GM12878 (cell line): Measurements from ENCODE around the gene EMILIN2. TPM values are rescaled to one million over a fixed set of nuclear protein-coding genes. Genes with fewer than 3 reads are reported as not detected.

ENCODE experiments used
- ATAC-seq: fragments of 200-7000 bp; cut with Tn5 transposase; 3 replicates; pipeline ENCODE4 v1.9.1; 2020; ENCODE audit warnings: mild to moderate bottlenecking, moderate library complexity
- BruUV-seq: library from RNA; stranded (reverse); fragments of 400-500 nt; replicated peaks from 2 replicates; lab custom pipeline; 2021; lab: Mats Ljungman, UMichigan
- CTCF ChIA-PET: fragments of 300-600 bp; sonication (Branson Sonifier 250); formaldehyde crosslinking; extraction: SDS; loops from one replicate; lab custom pipeline; 2021; ENCODE audit warnings: inconsistent platforms; lab: Yijun Ruan, JAX
- POLR2A ChIA-PET: fragments of 350-600 bp; formaldehyde crosslinking; extraction: SDS; loops from one replicate; lab custom pipeline; 2021; ENCODE audit warnings: inconsistent platforms; lab: Charles Lee
- RAD21 ChIA-PET: fragments of 300-600 bp; sonication (Branson Sonifier 250); formaldehyde crosslinking; loops from one replicate; lab custom pipeline; 2023; ENCODE audit warnings: antibody characterized with exemption; ENCODE audit not compliant: unreplicated experiment; lab: Charles Lee
- SMC1A ChIA-PET: fragments of 300-600 bp; sonication (Branson Sonifier 250); formaldehyde crosslinking; loops from one replicate; lab custom pipeline; 2023; ENCODE audit not compliant: unreplicated experiment, uncharacterized antibody; lab: Charles Lee
- DNase-seq: peaks from one replicate; pipeline ENCODE4 v3.0.0-alpha.2; 2011; ENCODE audit warnings: low read depth, low spot score
- FAIRE-seq: peaks from 3 replicates; lab custom pipeline; 2011; peaks lifted over from hg19 to GRCh38; lab: Jason Lieb, UNC
- H2AFZ ChIP-seq: 2 replicates; pipeline ENCODE4 v1.6.0; 2011; ENCODE audit warnings: low read depth, low read length, control low read depth; ENCODE audit not compliant: control insufficient read depth
- H3K27ac ChIP-seq: 2 replicates; pipeline ENCODE4 v1.5.1; 2011; ENCODE audit warnings: control low read depth; ENCODE audit not compliant: control insufficient read depth, insufficient read depth
- H3K27me3 ChIP-seq, 2 experiments: replicated peaks in 1 of 2; 2 replicates each; pipeline versions ENCODE4 v1.6.0 to v1.6.1; 2011; ENCODE audit warnings: low read length in 1 of 2; ENCODE audit not compliant: control insufficient read depth in 2 of 2, insufficient read depth in 2 of 2
- H3K36me3 ChIP-seq, 2 experiments: 2 replicates each; pipeline ENCODE4 v1.5.1; 2011; ENCODE audit warnings: low read length in 1 of 2; ENCODE audit not compliant: control insufficient read depth in 2 of 2, insufficient read depth in 2 of 2
- H3K4me1 ChIP-seq: 2 replicates; pipeline ENCODE4 v1.6.1; 2011; ENCODE audit warnings: mild to moderate bottlenecking, low read length, moderate library complexity, mixed read lengths; ENCODE audit not compliant: control insufficient read depth, insufficient read depth
- H3K4me2 ChIP-seq: 2 replicates; pipeline ENCODE4 v1.6.0; 2011; ENCODE audit warnings: control low read depth; ENCODE audit not compliant: control insufficient read depth, insufficient read depth
- H3K4me3 ChIP-seq: fragments of 200-600 bp; sonication (generic); 2 replicates; pipeline ENCODE4 v1.5.1; 2016
- H3K79me2 ChIP-seq: 2 replicates; pipeline ENCODE4 v1.6.0; 2011; ENCODE audit warnings: low read length; ENCODE audit not compliant: control insufficient read depth, insufficient read depth
- H3K9ac ChIP-seq: 2 replicates; pipeline ENCODE4 v1.8.0; 2011; ENCODE audit warnings: low read length, control low read depth, mixed read lengths; ENCODE audit not compliant: control insufficient read depth, insufficient read depth
- H3K9me3 ChIP-seq: replicated peaks from 3 replicates; pipeline ENCODE4 v1.5.1; 2011; ENCODE audit warnings: mild to moderate bottlenecking, low read length; ENCODE audit not compliant: control insufficient read depth, insufficient read depth
- H4K20me1 ChIP-seq: 2 replicates; pipeline ENCODE4 v1.6.0; 2011; ENCODE audit not compliant: control insufficient read depth, insufficient read depth
- CREM ChIP-seq: IDR thresholded peaks from 2 replicates; pipeline ENCODE4 v1.6.1; 2014; ENCODE audit warnings: antibody characterized with exemption, low read depth
- CUX1 ChIP-seq: IDR thresholded peaks from 2 replicates; pipeline ENCODE4 v1.6.1; 2012; ENCODE audit warnings: improper control_type of control experiment, low read depth, low read length; ENCODE audit not compliant: insufficient replicate concordance
- EP300 ChIP-seq, 2 experiments: fragments of 150-350 bp in 1 of 2; IDR thresholded peaks; 2 replicates each; pipeline ENCODE4 v1.6.1; 2011 to 2012; ENCODE audit warnings: low read depth in 2 of 2, low read length in 2 of 2, borderline replicate concordance in 1 of 2, improper control_type of control experiment in 1 of 2, inconsistent platforms in 1 of 2; ENCODE audit not compliant: control insufficient read depth in 1 of 2
- FOXK2 ChIP-seq: fragments of 450-650 bp; IDR thresholded peaks from 2 replicates; pipeline ENCODE4 v1.6.1; 2017; ENCODE audit warnings: mild to moderate bottlenecking, moderate library complexity
- IKZF1 ChIP-seq: fragments of 450-650 bp; conservative IDR thresholded peaks from 2 replicates; pipeline ENCODE4 v1.6.1; 2017; ENCODE audit warnings: antibody characterized with exemption, mild to moderate bottlenecking
- KLF5 ChIP-seq: fragments of 450-650 bp; IDR thresholded peaks from 2 replicates; pipeline ENCODE4 v1.6.1; 2014; ENCODE audit warnings: mild to moderate bottlenecking; ENCODE audit not compliant: partially characterized antibody
- MAX ChIP-seq: IDR thresholded peaks from 2 replicates; pipeline ENCODE4 v1.6.1; 2012; ENCODE audit warnings: low read depth, low read length, improper control_type of control experiment
- MLLT1 ChIP-seq: fragments of 450-650 bp; IDR thresholded peaks from 2 replicates; pipeline ENCODE4 v1.6.1; 2016; ENCODE audit warnings: mild to moderate bottlenecking
- MTA3 ChIP-seq: IDR thresholded peaks from 2 replicates; pipeline ENCODE4 v1.6.1; 2012; ENCODE audit warnings: low read length, inconsistent platforms, borderline replicate concordance
- SPI1 ChIP-seq: IDR thresholded peaks from 2 replicates; pipeline ENCODE4 v1.6.1; 2011; ENCODE audit warnings: low read depth, mild to moderate bottlenecking, low read length, moderate library complexity, borderline replicate concordance; ENCODE audit not compliant: insufficient read depth
- TCF3 ChIP-seq: IDR thresholded peaks from 2 replicates; pipeline ENCODE4 v1.6.1; 2012; ENCODE audit warnings: low read depth, mild to moderate bottlenecking, low read length, borderline replicate concordance; ENCODE audit not compliant: insufficient read depth
- ZNF207 ChIP-seq: fragments of 450-650 bp; IDR thresholded peaks from 2 replicates; pipeline ENCODE4 v1.6.1; 2014; ENCODE audit warnings: antibody characterized with exemption, mild to moderate bottlenecking, borderline replicate concordance
- WGBS: methylation state at CpG from one replicate; pipeline ENCODE4 v1.1.6; 2016; ENCODE audit warnings: low lambda C conversion rate; ENCODE audit not compliant: insufficient replicate concordance, insufficient coverage; ENCODE audit errors: missing lambda C conversion rate; 5-methylcytosine and 5-hydroxymethylcytosine counted together
- in situ Hi-C: fragments of 300-500 bp; cut with MboI; formaldehyde crosslinking; loops from 9 replicates; pipeline ENCODE4 v1.14.3; 2018; ENCODE audit warnings: mixed read lengths
- intact Hi-C: fragments of 100-400 bp; cut with micrococcal nuclease; formaldehyde crosslinking; loops from one replicate; pipeline ENCODE4 v1.14.2; 2022; ENCODE audit not compliant: unreplicated experiment
- polyA plus RNA-seq, 11 experiments: library from polyadenylated mRNA; depleted of rRNA in 4 of 11; unstranded in 6 of 11; stranded (reverse) in 5 of 11; fragments of >200 nt; fragmentation: Nextera tagmentation in 4 of 11; fragmentation: Illumina TruSeq in 1 of 11; extraction: Ambion mirVana in 4 of 11; extraction: Trizol in 1 of 11; gene quantifications; 1 replicate in 1 of 11; 2 replicates in 10 of 11; pipeline versions ENCODE4 v1.2.1 to v1.2.3, GENCODE V29; 2011 to 2016; ENCODE audit warnings: inconsistent platforms in 2 of 11, missing spikeins in 2 of 11, low read depth in 1 of 11
- total RNA-seq, 4 experiments: library from RNA; depleted of rRNA in 3 of 4; stranded (reverse); fragments of >200 nt in 3 of 4; fragmentation: Illumina TruSeq in 1 of 4; extraction: Trizol in 1 of 4; gene quantifications; 2 replicates each; pipeline versions ENCODE4 v1.2.1 to v1.2.3, GENCODE V29; 2013 to 2021

EMILIN2 gene
- total and polyA plus RNA-seq, 10 of the 15 experiments (the other 5 are each of a cell fraction or from before 2014, with no cell fraction given), result 0.58 to 18.4 (median 5.9) TPM

- TF ChIP-seq EP300 (IDR thresholded peaks at IDR 0.05; ENCODE audit: borderline replicate concordance in 1 of 2, control insufficient read depth in 1 of 2, low read depth in 2 of 2, low read length in 2 of 2) (no peak), IKZF1 (no peak), TCF3 (no peak), MTA3 (no peak)
Measured at GRCh38 chr18:2893676-2894075, 46.9 kb downstream of the EMILIN2 start (continued).

GRCh38 chr18:2894131-2894840 lies 47.5 kb downstream of the EMILIN2 start:
- POLR2A ChIA-PET, result interaction anchor here (0.5 kb wide), 1 partner anchor 77 kb away, joined by 6 read pairs; no protein-coding TSS in a partner anchor
- FAIRE-seq, result no peak
- TF ChIP-seq MTA3 (no peak), SPI1 (no peak), KLF5 (no peak), ZNF207 (no peak), MLLT1 (no peak), MAX (no peak), CUX1 (no peak), FOXK2 (no peak), CREM (no peak)

More at GRCh38 chr18:2894131-2894840, 47.5 kb downstream of the EMILIN2 start:
- RAD21 ChIA-PET, result no interaction called here
- H4K20me1 ChIP-seq, result no peaks in the 10 kb centered on the region
- CTCF ChIA-PET, result interaction anchor here (1.5 kb wide), 1 partner anchor 168 kb away, joined by 5 read pairs; no protein-coding TSS in a partner anchor
- DNase-seq (no peak), ATAC-seq (no peak)
- H3K79me2 ChIP-seq, result no peaks in the 10 kb centered on the region
- 28% methylated on average over 11 of the region's 11 CpGs for WGBS
- BruUV-seq, result no TSS peak
- H2AFZ ChIP-seq, result no peak overlapping the region
- no peak overlapping the region for H3K4me3 ChIP-seq
- no peak overlapping the region for H3K27ac ChIP-seq
- no peak overlapping the region for H3K9ac ChIP-seq
- H3K9me3 ChIP-seq, result no peaks in the 10 kb centered on the region
- H3K36me3 ChIP-seq, result no peaks in the 10 kb centered on the region
- in situ Hi-C loops (no loop called here), intact Hi-C loops (no loop called here)
- H3K4me1 ChIP-seq, result 0 out of 2 replicates have a peak, but pooled peaks cover 3% of the 10 kb centered on the region
- H3K27me3 ChIP-seq, result no peaks in the 10 kb centered on the region; a peak in 1 of 4 replicates
- SMC1A ChIA-PET, result interaction anchor here (0.9 kb wide), 1 partner anchor 298 kb away, joined by 3 read pairs; no protein-coding TSS in a partner anchor
- H3K4me2 ChIP-seq, result no peak overlapping the region
